HL-60 (cell line): ENCODE measurements around the gene HSBP1L1.
"Not testable (repeated sequence)": the region's sequence is repeated elsewhere in the genome, so short reads cannot be mapped to it uniquely, and the experiment has no call there.

Experiments
- DNase-seq, 2 experiments: peaks; one replicate each; pipeline ENCODE4 v3.0.0-alpha.2; 2010 to 2020; ENCODE audit warnings: low read depth in 1 of 2, low spot score in 1 of 2
- H3K27ac ChIP-seq: fragments of 250-450 bp; sonication (Bioruptor Pico); replicated peaks from 2 replicates; pipeline ENCODE4 v1.5.1; 2020; ENCODE audit warnings: mild to moderate bottlenecking, moderate library complexity
- H3K27me3 ChIP-seq: fragments of 250-450 bp; sonication (Bioruptor Pico); 2 replicates; pipeline ENCODE4 v1.5.1; 2021; ENCODE audit warnings: mild to moderate bottlenecking, moderate library complexity; ENCODE audit not compliant: insufficient read depth, poor library complexity, severe bottlenecking
- H3K4me3 ChIP-seq: replicated peaks from 2 replicates; pipeline ENCODE4 v1.5.1; 2011; ENCODE audit warnings: mild to moderate bottlenecking, control low read depth, low read length; ENCODE audit not compliant: insufficient read depth
- GABPA ChIP-seq: IDR thresholded peaks from 2 replicates; pipeline ENCODE4 v1.6.1; 2012; ENCODE audit warnings: low read depth
- POLR2AphosphoS5 ChIP-seq: IDR thresholded peaks from 2 replicates; pipeline ENCODE4 v1.6.1; 2012; ENCODE audit warnings: low read depth
- REST ChIP-seq: IDR thresholded peaks from 2 replicates; pipeline ENCODE4 v1.6.1; 2012; ENCODE audit warnings: low read depth; ENCODE audit not compliant: insufficient replicate concordance
- SPI1 ChIP-seq: IDR thresholded peaks from 2 replicates; pipeline ENCODE4 v1.6.1; 2012; ENCODE audit warnings: low read depth, mild to moderate bottlenecking, borderline replicate concordance
- TF ChIP-seq, protein P1 (sequence below): IDR thresholded peaks from one replicate; pipeline ENCODE4 v1.5.1; 2011; ENCODE audit warnings: low read length, control low read depth, inconsistent platforms; ENCODE audit not compliant: insufficient read depth

HSBP1L1 gene

GRCh38 chr18:79960161-79960801 is 4.2 kb upstream of the HSBP1L1 start:
- H3K4me3 ChIP-seq, H3K27me3 ChIP-seq, H3K27ac ChIP-seq: not testable (repeated sequence)
- peak; percentile 52; the same call in 1 of the 2 replicates for TF ChIP-seq SPI1
- peak in 1 of 2 experiments; percentile 55 for DNase-seq

DNA sequence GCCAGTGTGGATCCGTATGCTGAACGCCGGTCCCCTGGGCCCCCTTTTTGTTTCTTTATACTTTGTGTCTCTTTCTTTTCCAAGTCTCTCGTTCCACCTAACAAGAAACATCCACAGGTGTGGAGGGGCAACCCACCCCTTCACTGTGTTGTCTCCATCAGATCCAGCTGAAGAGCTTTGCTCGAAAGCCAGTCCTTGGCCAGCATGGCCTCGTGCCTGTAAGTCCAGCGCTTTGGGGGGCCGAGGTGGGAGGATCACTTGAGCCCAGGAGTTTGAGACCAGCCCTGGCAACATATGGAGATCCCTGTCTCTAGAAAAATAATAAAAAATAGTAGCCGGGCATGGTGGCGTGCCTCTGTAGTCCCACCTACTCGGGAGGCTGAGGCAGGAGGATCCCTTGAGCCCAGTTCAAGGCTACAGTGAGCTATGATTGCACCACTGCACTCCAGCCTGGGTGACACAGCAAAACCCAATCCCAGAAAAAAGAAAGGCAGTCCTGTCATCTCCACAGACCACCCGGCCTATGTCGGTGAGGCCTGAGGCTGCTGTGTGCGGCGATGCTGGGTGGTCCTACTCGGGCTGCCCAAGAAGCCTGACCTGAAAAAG is 3.4 kb upstream of the HSBP1L1 start:
- H3K27ac ChIP-seq: no peak overlapping the region
- no peak for DNase-seq
- TF ChIP-seq REST: no peak
- TF ChIP-seq POLR2AphosphoS5: no peak
- no peak for TF ChIP-seq GABPA
- TF ChIP-seq, protein P1, sequence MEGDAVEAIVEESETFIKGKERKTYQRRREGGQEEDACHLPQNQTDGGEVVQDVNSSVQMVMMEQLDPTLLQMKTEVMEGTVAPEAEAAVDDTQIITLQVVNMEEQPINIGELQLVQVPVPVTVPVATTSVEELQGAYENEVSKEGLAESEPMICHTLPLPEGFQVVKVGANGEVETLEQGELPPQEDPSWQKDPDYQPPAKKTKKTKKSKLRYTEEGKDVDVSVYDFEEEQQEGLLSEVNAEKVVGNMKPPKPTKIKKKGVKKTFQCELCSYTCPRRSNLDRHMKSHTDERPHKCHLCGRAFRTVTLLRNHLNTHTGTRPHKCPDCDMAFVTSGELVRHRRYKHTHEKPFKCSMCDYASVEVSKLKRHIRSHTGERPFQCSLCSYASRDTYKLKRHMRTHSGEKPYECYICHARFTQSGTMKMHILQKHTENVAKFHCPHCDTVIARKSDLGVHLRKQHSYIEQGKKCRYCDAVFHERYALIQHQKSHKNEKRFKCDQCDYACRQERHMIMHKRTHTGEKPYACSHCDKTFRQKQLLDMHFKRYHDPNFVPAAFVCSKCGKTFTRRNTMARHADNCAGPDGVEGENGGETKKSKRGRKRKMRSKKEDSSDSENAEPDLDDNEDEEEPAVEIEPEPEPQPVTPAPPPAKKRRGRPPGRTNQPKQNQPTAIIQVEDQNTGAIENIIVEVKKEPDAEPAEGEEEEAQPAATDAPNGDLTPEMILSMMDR: no peak
- TF ChIP-seq SPI1: no peak
- no peaks in the 10 kb centered on the region for H3K27me3 ChIP-seq
- no peak overlapping the region for H3K4me3 ChIP-seq

GRCh38 chr18:79961527-79962291 is 2.7 kb upstream of the HSBP1L1 start:
- H3K4me3 ChIP-seq: no peak overlapping the region
- peak in 1 of 2 experiments; percentile 59 for DNase-seq
- no peaks in the 10 kb centered on the region for H3K27me3 ChIP-seq
- TF ChIP-seq GABPA: no peak
- TF ChIP-seq REST: no peak
- TF ChIP-seq SPI1: no peak
- TF ChIP-seq, protein P1: no peak
- TF ChIP-seq POLR2AphosphoS5: no peak
- no peak overlapping the region for H3K27ac ChIP-seq

DNA sequence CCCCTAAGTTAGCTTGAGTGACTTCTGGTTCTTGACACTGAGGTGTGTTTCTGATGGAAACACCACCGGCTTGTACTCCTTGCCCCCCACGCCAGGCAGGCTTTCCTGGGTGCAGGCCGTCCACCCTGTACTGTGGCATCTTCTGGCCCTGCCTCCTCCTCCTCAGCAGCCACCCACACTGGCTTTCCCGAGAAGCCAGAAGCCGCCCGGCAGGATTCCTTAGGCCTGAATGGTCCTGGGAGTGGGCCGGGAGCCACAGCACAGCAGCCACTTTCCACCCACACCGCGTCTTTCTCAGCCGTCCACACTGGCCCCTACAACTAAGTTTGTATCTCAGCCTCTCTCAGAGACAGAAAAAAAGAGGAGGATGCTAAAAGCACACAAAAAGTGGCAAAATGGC is 2.1 kb upstream of the HSBP1L1 start:
- H3K27ac ChIP-seq: no peak overlapping the region
- TF ChIP-seq SPI1 (no peak), REST (no peak), POLR2AphosphoS5 (no peak), GABPA (no peak)
- TF ChIP-seq, protein P1: no peak
- no peak for DNase-seq
- no peaks in the 10 kb centered on the region for H3K27me3 ChIP-seq
- no peak overlapping the region for H3K4me3 ChIP-seq
